ENCODE data around the gene PC.

PC gene

GRCh38 chr11:66906061-66906733 lies 52.0 kb downstream of the PC start:
- DNase-seq, result no peak

- DNase-seq, result no peak
These were observed 52.6 kb downstream of the PC start for GRCh38 chr11:66905631-66906030.

GRCh38 chr11:66904981-66905521 lies 53.1 kb downstream of the PC start:
- DNase-seq, result no peak

- no peak for DNase-seq
These were observed 53.6 kb downstream of the PC start for GRCh38 chr11:66904561-66904960.

GRCh38 chr11:66904055-66904454 lies 54.1 kb downstream of the PC start:
- no peak for DNase-seq

GRCh38 chr11:66902486-66903177 lies 55.6 kb downstream of the PC start:
- DNase-seq, result no peak

GRCh38 chr11:66901964-66902390 lies 56.2 kb downstream of the PC start:
- no peak for DNase-seq

- no peak for DNase-seq
These were observed 64.0 kb downstream of the PC start for GRCh38 chr11:66894141-66894540.

- no peak for DNase-seq
These were observed 65.3 kb downstream of the PC start for GRCh38 chr11:66892911-66893310.

GRCh38 chr11:66891851-66892660 lies 66.1 kb downstream of the PC start:
- DNase-seq, result peak; percentile 54

GRCh38 chr11:66889960-66890359 lies 68.2 kb downstream of the PC start:
- DNase-seq, result no peak

- DNase-seq, result no peak
These were observed 69.9 kb downstream of the PC start for GRCh38 chr11:66888282-66888681.

GRCh38 chr11:66887526-66887925 lies 70.7 kb downstream of the PC start:
- no peak for DNase-seq

- DNase-seq, result no peak
These were observed 71.4 kb downstream of the PC start for GRCh38 chr11:66886671-66887221.

- DNase-seq, result no peak
These were observed 72.2 kb downstream of the PC start for GRCh38 chr11:66885950-66886440.

- no peak for DNase-seq
These were observed 72.7 kb downstream of the PC start for GRCh38 chr11:66885469-66885868.

GRCh38 chr11:66884443-66884842 lies 73.7 kb downstream of the PC start:
- DNase-seq, result no peak

GRCh38 chr11:66883016-66883965 lies 74.9 kb downstream of the PC start:
- DNase-seq, result peak; percentile 70

GRCh38 chr11:66882561-66883015 lies 75.6 kb downstream of the PC start:
- no peak for DNase-seq

- no peak for DNase-seq
These were observed 76.2 kb downstream of the PC start for GRCh38 chr11:66881927-66882452.

GRCh38 chr11:66881451-66881835 lies 76.7 kb downstream of the PC start:
- no peak for DNase-seq

Data from activated CD4-positive, CD25-positive, alpha-beta regulatory T cell treated with anti-CD3 and anti-CD28 coated beads, Interleukin-2, amount 50 U/mL, for 72 hours (primary cell).